Measurements from ENCODE around the gene FARS2.

The FARS2 gene

DNA sequence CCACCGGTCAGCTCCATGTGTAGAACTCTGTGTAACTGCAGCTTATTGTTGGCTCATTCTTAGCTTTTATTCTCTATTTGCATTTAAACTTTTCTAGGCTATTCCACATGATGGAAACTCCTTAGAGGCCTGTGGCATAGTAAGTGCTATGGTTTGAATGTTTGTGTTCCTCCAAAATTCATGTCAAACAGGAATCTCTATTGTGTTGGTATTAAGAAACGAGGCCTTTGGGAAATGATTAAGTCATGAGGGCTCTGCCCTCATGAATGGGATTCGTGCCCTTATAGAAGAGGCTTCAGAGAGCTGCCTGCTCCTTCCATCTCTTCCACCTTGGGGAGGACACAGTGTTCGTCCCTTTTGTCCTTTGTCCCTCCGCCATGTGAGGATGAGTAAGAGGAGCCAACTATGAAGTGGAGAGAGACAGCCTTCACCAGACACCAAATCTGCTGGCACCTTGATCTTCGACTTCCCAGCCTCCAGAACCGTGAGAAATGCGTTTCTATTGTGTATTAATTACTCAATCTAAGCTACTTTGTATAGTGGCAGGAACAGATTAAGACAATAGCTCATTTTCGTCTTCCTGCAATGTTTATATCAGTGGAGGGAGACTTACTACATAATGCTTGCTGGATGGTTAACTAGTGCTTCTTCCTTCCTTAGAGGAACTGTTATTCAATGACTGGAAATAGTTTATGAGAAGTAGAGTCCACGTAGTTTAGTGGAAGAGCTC lies 361.1 kb downstream of the FARS2 start:
- TF ChIP-seq, protein P1, sequence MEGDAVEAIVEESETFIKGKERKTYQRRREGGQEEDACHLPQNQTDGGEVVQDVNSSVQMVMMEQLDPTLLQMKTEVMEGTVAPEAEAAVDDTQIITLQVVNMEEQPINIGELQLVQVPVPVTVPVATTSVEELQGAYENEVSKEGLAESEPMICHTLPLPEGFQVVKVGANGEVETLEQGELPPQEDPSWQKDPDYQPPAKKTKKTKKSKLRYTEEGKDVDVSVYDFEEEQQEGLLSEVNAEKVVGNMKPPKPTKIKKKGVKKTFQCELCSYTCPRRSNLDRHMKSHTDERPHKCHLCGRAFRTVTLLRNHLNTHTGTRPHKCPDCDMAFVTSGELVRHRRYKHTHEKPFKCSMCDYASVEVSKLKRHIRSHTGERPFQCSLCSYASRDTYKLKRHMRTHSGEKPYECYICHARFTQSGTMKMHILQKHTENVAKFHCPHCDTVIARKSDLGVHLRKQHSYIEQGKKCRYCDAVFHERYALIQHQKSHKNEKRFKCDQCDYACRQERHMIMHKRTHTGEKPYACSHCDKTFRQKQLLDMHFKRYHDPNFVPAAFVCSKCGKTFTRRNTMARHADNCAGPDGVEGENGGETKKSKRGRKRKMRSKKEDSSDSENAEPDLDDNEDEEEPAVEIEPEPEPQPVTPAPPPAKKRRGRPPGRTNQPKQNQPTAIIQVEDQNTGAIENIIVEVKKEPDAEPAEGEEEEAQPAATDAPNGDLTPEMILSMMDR (IDR thresholded peaks at IDR 0.05; ENCODE audit: unreplicated experiment in 3 of 3), result no peak
- Mint-ChIP-seq H3K27ac (no peak overlapping the region), H3K4me3 (no peak overlapping the region)

DNA sequence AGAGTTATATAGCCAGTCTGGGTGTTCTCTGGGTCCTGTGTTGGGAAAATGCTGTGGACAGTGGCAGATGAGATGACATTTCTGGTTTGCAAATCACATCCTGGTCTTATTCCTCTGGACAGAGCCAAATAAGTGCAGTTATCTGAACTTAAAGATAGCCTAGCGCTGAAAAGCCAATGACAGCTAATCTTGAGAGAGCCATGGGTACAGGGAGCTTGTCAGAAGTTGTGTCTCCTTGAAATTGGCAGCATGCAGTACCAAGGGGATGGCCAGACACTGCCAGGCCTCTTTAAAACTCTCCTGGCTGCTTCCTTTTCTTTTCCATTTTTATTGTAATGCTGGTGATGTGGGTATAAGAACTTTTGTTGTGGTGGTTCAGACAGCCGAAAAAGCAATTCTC lies 362.5 kb downstream of the FARS2 start:
- Mint-ChIP-seq H3K4me1 (no peaks in the 10 kb centered on the region), H3K4me3 (no peak overlapping the region), H3K27ac (no peak overlapping the region), H3K27me3 (ENCODE audit: low read depth) (no peaks in the 10 kb centered on the region), H3K36me3 (ENCODE audit: low read depth) (peaks cover 5% of the 10 kb centered on the region), H3K9me3 (no peaks in the 10 kb centered on the region)
- TF ChIP-seq, protein P1 (IDR thresholded peaks at IDR 0.05; ENCODE audit: unreplicated experiment in 3 of 3), result no peak

More for the DNA sequence above, 361.1 kb downstream of the FARS2 start:
- Mint-ChIP-seq H3K36me3 (ENCODE audit: low read depth) (peaks cover 5% of the 10 kb centered on the region), H3K27me3 (ENCODE audit: low read depth) (no peaks in the 10 kb centered on the region), H3K9me3 (no peaks in the 10 kb centered on the region), H3K4me1 (no peaks in the 10 kb centered on the region)

DNA sequence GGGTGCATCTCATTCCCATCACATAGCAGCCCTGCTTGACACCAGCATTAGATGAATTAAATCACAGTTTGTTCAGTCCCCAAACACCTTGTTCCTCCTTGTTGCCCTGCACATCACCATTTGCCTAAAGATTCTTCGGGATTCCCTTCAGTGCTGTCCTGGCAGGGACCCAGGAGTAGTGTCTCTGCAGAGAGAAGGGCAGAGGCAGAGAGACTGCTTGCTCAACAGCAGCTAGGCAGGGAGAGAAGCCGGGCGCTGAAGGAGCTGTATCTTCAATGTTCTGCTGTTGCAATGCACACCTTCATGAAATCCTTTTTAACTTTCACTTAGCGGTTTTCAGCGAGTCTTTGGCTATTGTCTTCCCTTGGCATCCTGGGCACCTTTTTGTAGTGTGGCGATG lies 362.9 kb downstream of the FARS2 start:
- Mint-ChIP-seq H3K9me3 (no peaks in the 10 kb centered on the region), H3K36me3 (ENCODE audit: low read depth) (peaks cover 5% of the 10 kb centered on the region), H3K4me1 (no peaks in the 10 kb centered on the region), H3K27ac (no peak overlapping the region), H3K4me3 (no peak overlapping the region), H3K27me3 (ENCODE audit: low read depth) (no peaks in the 10 kb centered on the region)
- TF ChIP-seq, protein P1 (IDR thresholded peaks at IDR 0.05; ENCODE audit: unreplicated experiment in 3 of 3), result no peak

DNA sequence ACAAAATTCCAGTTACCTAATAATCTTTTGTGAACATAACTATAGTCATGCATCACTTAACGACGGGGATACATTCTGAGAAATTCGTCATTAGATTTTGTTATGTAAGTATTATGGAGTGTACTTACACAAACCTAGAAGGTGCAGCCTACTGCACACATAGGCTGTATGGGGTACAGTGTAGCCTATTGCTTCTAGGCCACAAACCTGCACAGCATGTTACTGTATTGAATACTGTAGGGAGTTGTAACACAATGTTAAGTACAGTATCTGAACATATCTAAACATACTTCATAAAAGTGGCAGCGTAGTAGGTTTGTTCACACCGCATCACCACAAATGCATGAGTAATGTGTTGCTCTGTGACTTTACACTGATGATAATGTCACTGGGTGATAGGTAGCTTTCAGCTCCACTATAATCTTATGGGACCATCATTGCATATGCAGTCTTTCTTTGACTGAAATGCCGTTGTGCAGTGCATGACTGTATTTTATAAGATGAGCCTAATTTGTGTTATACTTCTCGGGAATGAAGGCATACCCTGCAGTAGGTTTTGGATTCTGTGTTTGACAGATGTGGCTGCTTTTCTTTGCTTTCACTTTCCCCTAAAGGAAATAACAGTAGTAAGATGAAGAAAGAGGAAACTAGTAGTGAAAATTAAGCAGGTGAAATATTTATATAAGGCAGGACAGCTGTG lies 365.6 kb downstream of the FARS2 start:
- Mint-ChIP-seq H3K36me3 (ENCODE audit: low read depth) (no peaks in the 10 kb centered on the region), H3K4me1 (no peaks in the 10 kb centered on the region), H3K27me3 (ENCODE audit: low read depth) (no peaks in the 10 kb centered on the region), H3K9me3 (no peaks in the 10 kb centered on the region), H3K4me3 (no peak overlapping the region), H3K27ac (no peak overlapping the region)
- TF ChIP-seq, protein P1 (IDR thresholded peaks at IDR 0.05; ENCODE audit: unreplicated experiment in 3 of 3), result no peak

DNA sequence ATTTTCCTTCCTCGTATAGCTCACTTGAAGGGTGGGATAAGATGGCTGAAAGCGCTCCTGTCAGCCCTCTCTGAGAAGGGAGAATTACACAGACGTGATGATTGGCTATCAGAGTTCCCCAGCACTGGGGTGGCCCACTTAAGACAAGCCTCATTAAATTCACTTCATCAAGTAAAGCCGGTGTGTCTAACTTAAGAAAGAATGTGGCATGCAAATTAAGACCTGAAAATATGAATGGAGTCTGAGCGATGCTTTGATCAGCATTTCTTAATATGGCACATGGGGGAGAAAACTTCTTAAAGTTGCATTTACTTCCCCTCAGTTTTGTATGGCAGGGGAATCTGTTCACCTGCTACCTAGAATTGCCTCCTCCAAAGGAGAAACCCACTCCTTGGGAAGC lies 369.3 kb downstream of the FARS2 start:
- no peaks in the 10 kb centered on the region for H3K4me1 Mint-ChIP-seq
- no peak overlapping the region for H3K27ac Mint-ChIP-seq

More for the DNA sequence above, 369.3 kb downstream of the FARS2 start:
- Mint-ChIP-seq H3K27me3 (ENCODE audit: low read depth) (no peaks in the 10 kb centered on the region), H3K36me3 (ENCODE audit: low read depth) (no peaks in the 10 kb centered on the region), H3K4me3 (no peak overlapping the region), H3K9me3 (no peaks in the 10 kb centered on the region)
- TF ChIP-seq, protein P1 (IDR thresholded peaks at IDR 0.05; ENCODE audit: unreplicated experiment in 3 of 3), result no peak
